ENCODE measurements around the gene KIAA0232. TPM values are rescaled to one million over a fixed set of nuclear protein-coding genes. Genes with fewer than 3 reads are reported as not detected.
A peak's percentile ranks its signal among the peaks of the same experiment; 100 is the strongest.

Gene KIAA0232
- total RNA-seq, 1 experiment from 2014 or later, result 28.5 TPM

DNA sequence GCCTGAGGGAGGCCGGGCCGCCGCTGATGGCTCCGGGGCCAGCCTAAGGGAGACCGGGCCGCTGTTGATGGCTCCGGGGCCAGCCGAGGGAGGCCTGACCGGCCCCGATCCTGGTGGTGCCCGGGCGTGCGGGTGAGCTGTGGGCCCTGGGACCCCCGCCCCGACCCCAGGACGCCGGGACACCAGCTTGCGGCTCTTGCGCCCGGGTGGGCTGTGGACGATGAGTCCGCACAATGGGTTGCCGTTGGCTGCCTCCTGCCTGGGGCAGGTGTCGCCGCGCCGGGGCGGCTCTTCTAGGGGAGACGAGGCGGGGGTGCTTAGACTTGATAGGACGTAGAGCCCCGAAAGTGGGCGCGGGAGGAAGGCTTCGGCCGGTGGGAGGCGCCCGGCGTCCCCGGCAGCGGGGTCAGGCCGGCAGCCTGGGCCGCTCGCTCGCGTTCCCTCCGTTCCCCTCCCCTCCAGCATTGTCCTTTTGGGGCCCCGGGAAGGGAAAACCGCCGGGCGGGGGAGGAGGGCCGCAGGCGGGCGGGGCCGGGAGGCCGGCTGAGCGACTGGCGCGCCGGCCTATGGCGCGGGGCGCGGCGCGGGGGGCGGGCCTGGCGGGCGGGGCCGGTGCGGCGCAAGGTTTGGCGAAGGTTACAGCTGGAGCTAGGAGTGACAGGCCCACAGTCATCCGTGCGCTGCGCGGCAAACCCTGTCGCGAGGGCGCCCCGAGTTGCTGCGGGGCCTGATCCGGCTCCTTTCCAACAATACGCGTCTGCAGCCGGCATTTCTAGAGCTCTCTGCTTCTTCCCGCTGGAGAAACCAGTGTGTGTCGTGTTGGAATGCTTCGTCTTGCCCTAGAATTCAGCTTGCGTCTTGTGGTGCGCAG lies 819 bp downstream of the KIAA0232 start:
- Histone ChIP-seq H4K8ac (replicated peaks; ENCODE audit: insufficient read length, low read depth, low read length) (no peak overlapping the region), H3K14ac (ENCODE audit: insufficient read depth, low read length) (peak overlapping the region; percentile 11; the same call in 1 of the 2 replicates), H3K9ac (ENCODE audit: extremely low read depth, insufficient read length, low read length) (peak overlapping the region; percentile 20), H2AK5ac (ENCODE audit: insufficient read length, low read length) (no peak overlapping the region), H4K91ac (ENCODE audit: insufficient read length, low read depth, low read length) (no peak overlapping the region), H3K4ac (ENCODE audit: low read depth, low read length) (no peak overlapping the region; the same call in 1 of the 2 replicates), H2BK120ac (ENCODE audit: low read depth, low read length, poor library complexity, severe bottlenecking) (no peak overlapping the region), H3K27me3 (ENCODE audit: insufficient read depth, low read length) (no peaks in the 10 kb centered on the region), H4K20me1 (ENCODE audit: control insufficient read depth, insufficient read depth, insufficient read length) (no peaks in the 10 kb centered on the region), H3K4me2 (ENCODE audit: insufficient read depth, insufficient read length, low read length) (peak overlapping the region; percentile 65), H3T11ph (ENCODE audit: low read length) (no peak overlapping the region), H2BK20ac (ENCODE audit: low read depth, low read length, poor library complexity, severe bottlenecking) (no peak overlapping the region), H3K79me1 (ENCODE audit: insufficient read depth, low read depth, low read length, poor library complexity, severe bottlenecking) (peaks cover 2% of the 10 kb centered on the region), H3K79me2 (ENCODE audit: insufficient read depth, low read length) (peaks cover 9% of the 10 kb centered on the region; the same call in 1 of the 2 replicates), H3K18ac (ENCODE audit: insufficient read length, low read depth, low read length) (peak overlapping the region; percentile 74), H2BK5ac (ENCODE audit: insufficient read length, low read length) (no peak overlapping the region), H3K9me3 (ENCODE audit: control insufficient read depth, low read depth, low read length) (no peaks in the 10 kb centered on the region), H3K56ac (ENCODE audit: insufficient read length, low read depth, low read length) (no peak overlapping the region), H2AFZ (ENCODE audit: low read length) (no peak overlapping the region), H2BK12ac (ENCODE audit: insufficient read length, low read depth, low read length) (no peak overlapping the region), H2BK15ac (ENCODE audit: low read depth, low read length) (no peak overlapping the region; the same call in 1 of the 2 replicates), H3K27ac (ENCODE audit: insufficient read length, low read depth, low read length) (no peak overlapping the region), H3K4me1 (ENCODE audit: insufficient read depth, low read length) (0 out of 2 replicates have a peak, but pooled peaks cover 3% of the 10 kb centered on the region), H3K23me2 (ENCODE audit: insufficient read length, low read depth, low read length, poor library complexity, severe bottlenecking) (peaks cover 3% of the 10 kb centered on the region), H4K5ac (ENCODE audit: insufficient read length, low read depth, low read length) (no peak overlapping the region), H3K23ac (ENCODE audit: insufficient read length, low read depth, low read length) (no peak overlapping the region)
- TF ChIP-seq, protein P1, sequence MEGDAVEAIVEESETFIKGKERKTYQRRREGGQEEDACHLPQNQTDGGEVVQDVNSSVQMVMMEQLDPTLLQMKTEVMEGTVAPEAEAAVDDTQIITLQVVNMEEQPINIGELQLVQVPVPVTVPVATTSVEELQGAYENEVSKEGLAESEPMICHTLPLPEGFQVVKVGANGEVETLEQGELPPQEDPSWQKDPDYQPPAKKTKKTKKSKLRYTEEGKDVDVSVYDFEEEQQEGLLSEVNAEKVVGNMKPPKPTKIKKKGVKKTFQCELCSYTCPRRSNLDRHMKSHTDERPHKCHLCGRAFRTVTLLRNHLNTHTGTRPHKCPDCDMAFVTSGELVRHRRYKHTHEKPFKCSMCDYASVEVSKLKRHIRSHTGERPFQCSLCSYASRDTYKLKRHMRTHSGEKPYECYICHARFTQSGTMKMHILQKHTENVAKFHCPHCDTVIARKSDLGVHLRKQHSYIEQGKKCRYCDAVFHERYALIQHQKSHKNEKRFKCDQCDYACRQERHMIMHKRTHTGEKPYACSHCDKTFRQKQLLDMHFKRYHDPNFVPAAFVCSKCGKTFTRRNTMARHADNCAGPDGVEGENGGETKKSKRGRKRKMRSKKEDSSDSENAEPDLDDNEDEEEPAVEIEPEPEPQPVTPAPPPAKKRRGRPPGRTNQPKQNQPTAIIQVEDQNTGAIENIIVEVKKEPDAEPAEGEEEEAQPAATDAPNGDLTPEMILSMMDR (conservative IDR thresholded peaks at IDR 0.05), result peak; percentile 33; the same call in 1 of the 3 replicates
- Mint-ChIP-seq H3K4me1 (peaks cover 48 to 60% of the 10 kb centered on the region in 2 experiments), H3K27ac (peak overlapping the region in 2 of 3 experiments; percentile 85 to 89; a peak in 2 of 7 replicates), H3K9me3 (no peaks in the 10 kb centered on the region; a peak in 1 of 5 replicates), H3K27me3 (ENCODE audit: low read depth) (peaks cover 19% of the 10 kb centered on the region), H3K36me3 (ENCODE audit: insufficient read depth in 1 of 3, low read depth in 3 of 3) (peaks cover 2 to 9% (median 4%) of the 10 kb centered on the region in 3 experiments; a peak in 4 of 7 replicates), H3K4me3 (peak overlapping the region; percentile 78 to 86)
- DNase-seq, result peak; percentile 86
- no CpG with 5 or more reads among the region's 91 CpGs for WGBS (ENCODE audit: extremely low coverage, insufficient read length, low lambda C conversion rate)

All from H9 (cell line).